Measurements from ENCODE around the gene KDM2B. TPM values are rescaled to one million over a fixed set of nuclear protein-coding genes. Genes with fewer than 3 reads are reported as not detected.

Gene KDM2B
- total and polyA plus RNA-seq, 2 donors (not counting 3 experiments of a cell fraction or from before 2014, with no cell fraction given), result 26.8 to 37.3 TPM

DNA sequence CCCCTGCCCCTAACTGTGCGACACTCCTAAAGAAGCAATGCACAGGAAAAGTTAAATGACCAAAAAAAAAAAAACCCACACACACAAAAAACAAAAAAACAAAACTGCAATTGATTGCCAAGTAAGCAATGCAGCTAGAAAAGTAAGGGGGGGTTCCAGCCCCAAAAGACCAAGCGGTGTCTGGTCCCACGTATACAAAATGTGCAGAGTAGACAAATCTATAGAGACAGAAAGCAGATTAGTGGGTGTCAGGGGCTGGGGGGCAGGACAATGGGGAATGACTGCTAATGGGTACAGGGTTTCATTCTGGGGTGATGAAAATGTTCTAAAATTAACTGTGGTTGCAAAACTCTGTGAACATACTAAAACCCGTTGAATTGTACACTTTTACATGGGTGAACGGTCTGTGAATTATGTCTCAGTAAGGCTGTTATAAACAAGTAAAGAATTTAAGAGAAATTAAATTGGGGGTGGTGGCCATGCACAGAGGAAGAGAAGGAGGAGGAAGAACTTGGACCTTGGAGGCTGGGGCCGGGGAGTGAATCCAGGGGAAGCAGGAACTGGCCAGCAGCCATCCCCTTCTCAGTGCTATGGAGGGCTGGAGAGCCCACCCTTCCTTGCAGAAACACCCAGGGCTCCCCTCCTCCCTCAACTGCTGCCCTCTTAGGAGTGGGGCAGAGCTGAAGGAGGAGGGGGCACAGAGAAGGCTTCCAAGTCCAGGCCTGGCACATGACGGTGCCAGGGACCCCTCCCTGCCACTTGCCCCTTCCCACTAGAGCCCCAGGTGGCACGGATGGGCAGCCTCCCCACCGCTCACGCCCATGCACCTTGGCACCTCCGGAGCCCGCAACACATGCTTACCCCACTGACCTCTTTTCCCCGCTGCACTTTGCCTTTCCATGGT lies 45.4 kb downstream of the KDM2B start:
- Histone ChIP-seq H3K27ac (ENCODE audit: insufficient read depth, low read depth, low read length) (no peak overlapping the region), H3K79me2 (ENCODE audit: control insufficient read depth, insufficient read depth, low read length) (no peaks in the 10 kb centered on the region), H3K27me3 (ENCODE audit: control insufficient read depth in 2 of 2, insufficient read depth in 2 of 2, low read length in 2 of 2) (no peaks in the 10 kb centered on the region), H3K36me3 (ENCODE audit: control insufficient read depth in 2 of 2, extremely low read depth in 1 of 2, insufficient read depth in 2 of 2, low read length in 2 of 2) (peaks cover 0 to 12% of the 10 kb centered on the region in 2 experiments), H3K9me1 (replicated peaks; ENCODE audit: control insufficient read depth, extremely low read depth, insufficient read depth, low read length) (no peaks in the 10 kb centered on the region), H3K9me3 (replicated peaks; ENCODE audit: control insufficient read depth, insufficient read depth, low read length) (no peaks in the 10 kb centered on the region), H3K4me2 (ENCODE audit: insufficient read depth, low read length) (peak overlapping the region; percentile 6), H4K20me1 (replicated peaks; ENCODE audit: control insufficient read depth, extremely low read depth, insufficient read depth, low read length) (no peaks in the 10 kb centered on the region), H3K9ac (replicated peaks; ENCODE audit: extremely low read depth, insufficient read depth, low read length) (no peak overlapping the region), H2AFZ (ENCODE audit: low read depth, low read length) (peak overlapping the region; percentile 55), H3K4me3 (replicated peaks in 1 of 3; ENCODE audit: insufficient read depth in 1 of 3, low read depth in 1 of 3, low read length in 3 of 3) (no peak overlapping the region), H3K4me1 (ENCODE audit: control insufficient read depth, extremely low read depth, insufficient read depth, low read length) (peaks cover 23% of the 10 kb centered on the region)
- ChIA-PET CTCF (interaction anchor here (1.0 to 1.3 kb wide), 2 partner anchors 57 to 151 kb away, joined by 3 read pairs; no protein-coding TSS in a partner anchor), POLR2A (no interaction called here)
- no TSS peak for BruUV-seq (replicated peaks)
- FAIRE-seq, result no peak
- TF ChIP-seq, protein P1, sequence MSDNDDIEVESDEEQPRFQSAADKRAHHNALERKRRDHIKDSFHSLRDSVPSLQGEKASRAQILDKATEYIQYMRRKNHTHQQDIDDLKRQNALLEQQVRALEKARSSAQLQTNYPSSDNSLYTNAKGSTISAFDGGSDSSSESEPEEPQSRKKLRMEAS (IDR thresholded peaks at IDR 0.05; ENCODE audit: insufficient read depth, insufficient read length), result no peak
- TF ChIP-seq, protein P2, sequence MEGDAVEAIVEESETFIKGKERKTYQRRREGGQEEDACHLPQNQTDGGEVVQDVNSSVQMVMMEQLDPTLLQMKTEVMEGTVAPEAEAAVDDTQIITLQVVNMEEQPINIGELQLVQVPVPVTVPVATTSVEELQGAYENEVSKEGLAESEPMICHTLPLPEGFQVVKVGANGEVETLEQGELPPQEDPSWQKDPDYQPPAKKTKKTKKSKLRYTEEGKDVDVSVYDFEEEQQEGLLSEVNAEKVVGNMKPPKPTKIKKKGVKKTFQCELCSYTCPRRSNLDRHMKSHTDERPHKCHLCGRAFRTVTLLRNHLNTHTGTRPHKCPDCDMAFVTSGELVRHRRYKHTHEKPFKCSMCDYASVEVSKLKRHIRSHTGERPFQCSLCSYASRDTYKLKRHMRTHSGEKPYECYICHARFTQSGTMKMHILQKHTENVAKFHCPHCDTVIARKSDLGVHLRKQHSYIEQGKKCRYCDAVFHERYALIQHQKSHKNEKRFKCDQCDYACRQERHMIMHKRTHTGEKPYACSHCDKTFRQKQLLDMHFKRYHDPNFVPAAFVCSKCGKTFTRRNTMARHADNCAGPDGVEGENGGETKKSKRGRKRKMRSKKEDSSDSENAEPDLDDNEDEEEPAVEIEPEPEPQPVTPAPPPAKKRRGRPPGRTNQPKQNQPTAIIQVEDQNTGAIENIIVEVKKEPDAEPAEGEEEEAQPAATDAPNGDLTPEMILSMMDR (IDR thresholded peaks at IDR 0.05; ENCODE audit: extremely low read depth in 1 of 2, insufficient read depth in 1 of 2, low read depth in 1 of 2, low read length in 2 of 2), result no peak
- TF ChIP-seq EZH2 (IDR thresholded peaks at IDR 0.05; ENCODE audit: borderline replicate concordance, low read depth, low read length, severe bottlenecking) (no peak), GATA2 (IDR thresholded peaks at IDR 0.05; ENCODE audit: insufficient read depth, insufficient read length, low read depth, low read length) (no peak)
- no peak for DNase-seq (ENCODE audit: low read depth, low spot score)
- intact Hi-C loops (cut with micrococcal nuclease) (loop anchor here (2.0 kb wide), 1 partner anchor 35 kb away; no protein-coding TSS in a partner anchor), dilution Hi-C loops (cut with MboI; ENCODE audit: extremely low pct_ligation_motif_present, low sequenced_read_pairs) (no loop called here)
